HepG2 (cell line): Measurements from ENCODE around the gene SLC9A4. TPM values are rescaled to one million over a fixed set of nuclear protein-coding genes. Genes with fewer than 3 reads are reported as not detected.

Source experiments
- ATAC-seq: fragments of 200-7000 bp; cut with Tn5 transposase; 3 replicates; pipeline ENCODE4 v1.9.1; 2020; ENCODE audit warnings: mild to moderate bottlenecking, moderate library complexity
- BruUV-seq: library from RNA; stranded (reverse); fragments of 400-500 nt; replicated peaks from 2 replicates; lab custom pipeline; 2021; lab: Mats Ljungman, UMichigan
- CTCF ChIA-PET: fragments of 300-600 bp; formaldehyde crosslinking; extraction: SDS; loops from one replicate; lab custom pipeline; 2021; ENCODE audit warnings: low total read pairs, inconsistent platforms, low intra/inter-chr PET ratio; lab: Yijun Ruan, JAX
- POLR2A ChIA-PET: fragments of 350-600 bp; sonication (Branson Sonifier 250); formaldehyde crosslinking; loops from one replicate; lab custom pipeline; 2020; ENCODE audit warnings: antibody characterized with exemption, inconsistent platforms; lab: Yijun Ruan, JAX
- DNase-seq: peaks from one replicate; pipeline ENCODE4 v3.0.0-alpha.2; 2015; ENCODE audit warnings: low spot score
- FAIRE-seq: peaks from 3 replicates; lab custom pipeline; 2011; peaks lifted over from hg19 to GRCh38; lab: Jason Lieb, UNC
- H2AFZ ChIP-seq: one replicate; pipeline ENCODE4 v1.6.1; 2011; ENCODE audit warnings: low read length, inconsistent platforms
- H3K27ac ChIP-seq: fragments of 300-600 bp; 3 replicates; pipeline ENCODE4 v1.8.0; 2011; ENCODE audit warnings: mixed run types, mild to moderate bottlenecking, mixed read lengths, low read length, inconsistent platforms; ENCODE audit not compliant: insufficient read depth; ENCODE audit errors: extremely low read length
- H3K27me3 ChIP-seq, 2 experiments: fragments of 200-600 bp in 1 of 2; 2 replicates in 1 of 2; 3 replicates in 1 of 2; pipeline versions ENCODE4 v1.6.0 to v1.8.0; 2011; ENCODE audit warnings: low read length in 2 of 2, mild to moderate bottlenecking in 2 of 2, moderate library complexity in 2 of 2, inconsistent platforms in 1 of 2; ENCODE audit not compliant: insufficient read depth in 2 of 2, control insufficient read depth in 1 of 2
- H3K36me3 ChIP-seq, 2 experiments: fragments of 200-600 bp in 1 of 2; replicated peaks in 1 of 2; 2 replicates in 1 of 2; 3 replicates in 1 of 2; pipeline versions ENCODE4 v1.5.1 to v1.8.0; 2011; ENCODE audit warnings: low read length in 2 of 2, inconsistent platforms in 1 of 2; ENCODE audit not compliant: insufficient read depth in 2 of 2, control insufficient read depth in 1 of 2
- H3K4me1 ChIP-seq: 2 replicates; pipeline ENCODE4 v1.5.1; 2012; ENCODE audit warnings: low read length, inconsistent platforms; ENCODE audit not compliant: insufficient read depth
- H3K4me2 ChIP-seq: 2 replicates; pipeline ENCODE4 v1.6.0; 2011; ENCODE audit warnings: low read depth, low read length, inconsistent platforms
- H3K4me3 ChIP-seq, 3 experiments: fragments of 200-600 bp in 1 of 3; sonication (generic), shearing (Covaris generic) in 1 of 3; replicated peaks in 1 of 3; 2 replicates each; pipeline ENCODE4 v1.5.1; 2011 to 2016; ENCODE audit warnings: low read length in 3 of 3, inconsistent platforms in 2 of 3, low read depth in 2 of 3, mild to moderate bottlenecking in 2 of 3, control low read depth in 1 of 3, mixed read lengths in 1 of 3; ENCODE audit not compliant: insufficient read depth in 1 of 3
- H3K79me2 ChIP-seq: one replicate; pipeline ENCODE4 v1.6.1; 2011; ENCODE audit warnings: low read length, inconsistent platforms; ENCODE audit not compliant: insufficient read depth
- H3K9ac ChIP-seq: 2 replicates; pipeline ENCODE4 v1.6.0; 2011; ENCODE audit warnings: mild to moderate bottlenecking, low read depth, low read length, inconsistent platforms; ENCODE audit not compliant: insufficient read depth
- H3K9me3 ChIP-seq: 2 replicates; pipeline ENCODE4 v1.5.1; 2012; ENCODE audit warnings: mild to moderate bottlenecking, low read length
- H4K20me1 ChIP-seq: 2 replicates; pipeline ENCODE4 v1.6.0; 2011; ENCODE audit warnings: inconsistent platforms, mild to moderate bottlenecking, low read length, moderate library complexity; ENCODE audit not compliant: insufficient read depth
- CENPT ChIP-seq: sonication (generic); formaldehyde crosslinking; IDR thresholded peaks from 2 replicates; pipeline ENCODE4 v1.8.0; 2022; ENCODE audit warnings: low read depth, mild to moderate bottlenecking, moderate library complexity, missing genetic modification reagents
- GATAD1 ChIP-seq: IDR thresholded peaks from 2 replicates; pipeline ENCODE4 v1.6.1; 2016; ENCODE audit warnings: missing genetic modification reagents, missing compliant biosample characterization
- NFATC3 ChIP-seq: sonication (generic); formaldehyde crosslinking; IDR thresholded peaks from 2 replicates; pipeline ENCODE4 v1.5.1; 2020; ENCODE audit warnings: mild to moderate bottlenecking, missing genetic modification reagents
- PAWR ChIP-seq: sonication (generic); formaldehyde crosslinking; IDR thresholded peaks from 2 replicates; pipeline ENCODE4 v1.4.0; 2020; ENCODE audit warnings: missing genetic modification reagents, mild to moderate bottlenecking, borderline replicate concordance
- RBM39 ChIP-seq: fragments of 200-400 bp; formaldehyde crosslinking; IDR thresholded peaks from one replicate; pipeline ENCODE4 v1.6.1; 2018; ENCODE audit warnings: antibody characterized with exemption, mild to moderate bottlenecking, low read depth, low read length; ENCODE audit not compliant: poor library complexity, severe bottlenecking
- SATB2 ChIP-seq: sonication (generic); formaldehyde crosslinking; IDR thresholded peaks from 2 replicates; pipeline ENCODE4 v1.5.0; 2020; ENCODE audit warnings: missing genetic modification reagents
- SOX13 ChIP-seq, 3 experiments: fragments of 450-650 bp in 1 of 3; sonication (generic) in 1 of 3; formaldehyde crosslinking in 1 of 3; IDR thresholded peaks in 2 of 3; conservative IDR thresholded peaks in 1 of 3; 2 replicates each; pipeline versions ENCODE4 v1.5.0 to v1.6.1; 2016 to 2020; ENCODE audit warnings: antibody characterized with exemption in 1 of 3, mild to moderate bottlenecking in 1 of 3, missing compliant biosample characterization in 1 of 3, missing genetic modification reagents in 1 of 3, moderate library complexity in 1 of 3
- TARDBP ChIP-seq: sonication (generic); formaldehyde crosslinking; IDR thresholded peaks from 2 replicates; pipeline ENCODE4 v1.8.0; 2022; ENCODE audit warnings: mild to moderate bottlenecking, missing genetic modification reagents
- TGIF2 ChIP-seq: IDR thresholded peaks from 2 replicates; pipeline ENCODE4 v1.6.1; 2016; ENCODE audit warnings: control low read depth, missing compliant biosample characterization
- ZNF629 ChIP-seq: sonication (generic); formaldehyde crosslinking; conservative IDR thresholded peaks from 2 replicates; pipeline ENCODE4 v1.5.0; 2020; ENCODE audit warnings: missing genetic modification reagents
- ZNF782 ChIP-seq: sonication (generic); formaldehyde crosslinking; IDR thresholded peaks from 2 replicates; pipeline ENCODE4 v1.4.0; 2020; ENCODE audit warnings: missing genetic modification reagents, mild to moderate bottlenecking, borderline replicate concordance
- WGBS: methylation state at CpG from one replicate; pipeline ENCODE4 v1.1.6; 2017; ENCODE audit warnings: low lambda C conversion rate; 5-methylcytosine and 5-hydroxymethylcytosine counted together
- in situ Hi-C: cut with HindIII; loops from 2 replicates; pipeline ENCODE4 v1.10.0; 2017; ENCODE audit warnings: low pct_unique_long_range_greater_than_20kb; ENCODE audit not compliant: extremely low pct_ligation_motif_present
- intact Hi-C: fragments of 100-400 bp; cut with micrococcal nuclease; formaldehyde crosslinking; loops from one replicate; pipeline ENCODE4 v1.10.0; 2022; ENCODE audit not compliant: unreplicated experiment
- polyA plus RNA-seq, 8 experiments: library from polyadenylated mRNA; depleted of rRNA in 3 of 8; stranded (reverse) in 7 of 8; unstranded in 1 of 8; fragments of >200 nt; fragmentation: Illumina TruSeq in 4 of 8; extraction: Trizol in 4 of 8; gene quantifications; 2 replicates each; pipeline versions ENCODE4 v1.2.1 to v1.2.3, GENCODE V29; 2011 to 2016; ENCODE audit warnings: low read depth in 4 of 8, missing spikeins in 1 of 8, mixed read lengths in 1 of 8; ENCODE audit not compliant: insufficient read depth in 1 of 8
- total RNA-seq, 5 experiments: library from RNA; depleted of rRNA; stranded (reverse); fragments of >200 nt; fragmentation: Illumina TruSeq; extraction: Trizol; gene quantifications; 2 replicates each; pipeline ENCODE4 v1.2.3, GENCODE V29; 2016; ENCODE audit warnings: low read depth in 1 of 5
- TF ChIP-seq, protein P1 (sequence below): sonication (generic); formaldehyde crosslinking; IDR thresholded peaks from 2 replicates; pipeline ENCODE4 v1.8.0; 2022; ENCODE audit warnings: mild to moderate bottlenecking, missing genetic modification reagents, moderate library complexity
- TF ChIP-seq, protein P2 (sequence below): sonication (generic); formaldehyde crosslinking; IDR thresholded peaks from 2 replicates; pipeline ENCODE4 v1.4.0; 2020; ENCODE audit warnings: low read depth, mild to moderate bottlenecking, missing genetic modification reagents
- TF ChIP-seq, protein P3 (sequence below): sonication (generic); formaldehyde crosslinking; IDR thresholded peaks from 2 replicates; pipeline ENCODE4 v1.8.1; 2023; ENCODE audit warnings: mild to moderate bottlenecking, missing genetic modification reagents
- TF ChIP-seq, protein P4 (sequence below): sonication (generic); formaldehyde crosslinking; IDR thresholded peaks from 2 replicates; pipeline ENCODE4 v1.4.0; 2020; ENCODE audit warnings: mild to moderate bottlenecking, low read depth, missing genetic modification reagents
- TF ChIP-seq, protein P5 (sequence below): sonication (generic); formaldehyde crosslinking; IDR thresholded peaks from 2 replicates; pipeline ENCODE4 v1.5.0; 2020; ENCODE audit warnings: missing genetic modification reagents, mild to moderate bottlenecking, borderline replicate concordance
- TF ChIP-seq, protein P6 (sequence below): sonication (generic); formaldehyde crosslinking; IDR thresholded peaks from 2 replicates; pipeline ENCODE4 v1.5.1; 2020; ENCODE audit warnings: missing genetic modification reagents, mild to moderate bottlenecking, borderline replicate concordance

SLC9A4 gene
- total and polyA plus RNA-seq, 2 of the 13 experiments (the other 11 are each of a cell fraction or from before 2014, with no cell fraction given) = not detected

DNA sequence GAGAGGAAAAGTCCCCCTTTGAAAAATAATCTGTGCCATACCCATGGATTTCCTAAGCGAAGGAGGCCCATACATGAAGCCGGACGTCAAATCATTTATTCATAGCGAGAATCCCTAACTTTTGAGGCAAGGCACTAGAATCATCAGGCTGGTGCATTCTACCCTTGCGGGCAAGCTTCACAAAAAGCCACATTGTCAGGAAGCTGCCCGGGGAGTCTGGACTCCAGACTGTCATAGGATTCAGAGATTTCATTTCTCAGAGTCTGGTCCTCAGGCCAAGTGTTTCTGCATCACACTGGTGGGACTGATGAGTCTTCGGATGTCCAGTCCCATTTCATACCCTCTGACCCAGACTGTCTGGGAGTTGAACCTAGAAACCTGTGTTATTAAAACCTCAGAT, 8.9 kb downstream of the SLC9A4 start:
- no peak overlapping the region for H3K4me3 ChIP-seq
- H3K79me2 ChIP-seq = no peaks in the 10 kb centered on the region
- in situ Hi-C loops = no loop called here
- peaks cover 0 to 8% of the 10 kb centered on the region in 2 experiments; a peak in 1 of 5 replicates for H3K27me3 ChIP-seq
- ATAC-seq = no peak
- H3K4me2 ChIP-seq = no peak overlapping the region
- H3K27ac ChIP-seq = no peak overlapping the region
- ChIA-PET POLR2A (no interaction called here), CTCF (no interaction called here)
- H3K36me3 ChIP-seq = no peaks in the 10 kb centered on the region
- H4K20me1 ChIP-seq = no peaks in the 10 kb centered on the region
- no peak for DNase-seq
- WGBS = 35% methylated on average over 7 of the region's 7 CpGs
- no peaks in the 10 kb centered on the region for H3K9me3 ChIP-seq
- H3K4me1 ChIP-seq = no peaks in the 10 kb centered on the region
- no peak overlapping the region for H3K9ac ChIP-seq
- no peak overlapping the region for H2AFZ ChIP-seq
- no TSS peak for BruUV-seq
- intact Hi-C loops = no loop called here
- no peak for FAIRE-seq
- TF ChIP-seq, protein P1, sequence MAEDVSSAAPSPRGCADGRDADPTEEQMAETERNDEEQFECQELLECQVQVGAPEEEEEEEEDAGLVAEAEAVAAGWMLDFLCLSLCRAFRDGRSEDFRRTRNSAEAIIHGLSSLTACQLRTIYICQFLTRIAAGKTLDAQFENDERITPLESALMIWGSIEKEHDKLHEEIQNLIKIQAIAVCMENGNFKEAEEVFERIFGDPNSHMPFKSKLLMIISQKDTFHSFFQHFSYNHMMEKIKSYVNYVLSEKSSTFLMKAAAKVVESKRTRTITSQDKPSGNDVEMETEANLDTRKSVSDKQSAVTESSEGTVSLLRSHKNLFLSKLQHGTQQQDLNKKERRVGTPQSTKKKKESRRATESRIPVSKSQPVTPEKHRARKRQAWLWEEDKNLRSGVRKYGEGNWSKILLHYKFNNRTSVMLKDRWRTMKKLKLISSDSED (CRISPR knock-in tag) = no peak
- TF ChIP-seq ZNF629 (CRISPR knock-in tag) (no peak), TGIF2 (CRISPR knock-in tag) (no peak), TARDBP (CRISPR knock-in tag) (no peak), RBM39 (no peak), CENPT (CRISPR knock-in tag) (no peak), SOX13 (IDR thresholded peaks at IDR 0.05) (no peak), SOX13 (CRISPR knock-in tag; conservative IDR thresholded peaks at IDR 0.05 in 1 of 2, IDR thresholded peaks at IDR 0.05 in 1 of 2) (no peak), GATAD1 (CRISPR knock-in tag) (no peak), PAWR (CRISPR knock-in tag) (no peak), SATB2 (CRISPR knock-in tag) (no peak), NFATC3 (CRISPR knock-in tag) (no peak), ZNF782 (CRISPR knock-in tag) (no peak)
- TF ChIP-seq, protein P2, sequence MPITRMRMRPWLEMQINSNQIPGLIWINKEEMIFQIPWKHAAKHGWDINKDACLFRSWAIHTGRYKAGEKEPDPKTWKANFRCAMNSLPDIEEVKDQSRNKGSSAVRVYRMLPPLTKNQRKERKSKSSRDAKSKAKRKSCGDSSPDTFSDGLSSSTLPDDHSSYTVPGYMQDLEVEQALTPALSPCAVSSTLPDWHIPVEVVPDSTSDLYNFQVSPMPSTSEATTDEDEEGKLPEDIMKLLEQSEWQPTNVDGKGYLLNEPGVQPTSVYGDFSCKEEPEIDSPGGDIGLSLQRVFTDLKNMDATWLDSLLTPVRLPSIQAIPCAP (CRISPR knock-in tag) = no peak
- TF ChIP-seq, protein P3, sequence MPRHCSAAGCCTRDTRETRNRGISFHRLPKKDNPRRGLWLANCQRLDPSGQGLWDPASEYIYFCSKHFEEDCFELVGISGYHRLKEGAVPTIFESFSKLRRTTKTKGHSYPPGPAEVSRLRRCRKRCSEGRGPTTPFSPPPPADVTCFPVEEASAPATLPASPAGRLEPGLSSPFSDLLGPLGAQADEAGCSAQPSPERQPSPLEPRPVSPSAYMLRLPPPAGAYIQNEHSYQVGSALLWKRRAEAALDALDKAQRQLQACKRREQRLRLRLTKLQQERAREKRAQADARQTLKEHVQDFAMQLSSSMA = no peak
- TF ChIP-seq, protein P4, sequence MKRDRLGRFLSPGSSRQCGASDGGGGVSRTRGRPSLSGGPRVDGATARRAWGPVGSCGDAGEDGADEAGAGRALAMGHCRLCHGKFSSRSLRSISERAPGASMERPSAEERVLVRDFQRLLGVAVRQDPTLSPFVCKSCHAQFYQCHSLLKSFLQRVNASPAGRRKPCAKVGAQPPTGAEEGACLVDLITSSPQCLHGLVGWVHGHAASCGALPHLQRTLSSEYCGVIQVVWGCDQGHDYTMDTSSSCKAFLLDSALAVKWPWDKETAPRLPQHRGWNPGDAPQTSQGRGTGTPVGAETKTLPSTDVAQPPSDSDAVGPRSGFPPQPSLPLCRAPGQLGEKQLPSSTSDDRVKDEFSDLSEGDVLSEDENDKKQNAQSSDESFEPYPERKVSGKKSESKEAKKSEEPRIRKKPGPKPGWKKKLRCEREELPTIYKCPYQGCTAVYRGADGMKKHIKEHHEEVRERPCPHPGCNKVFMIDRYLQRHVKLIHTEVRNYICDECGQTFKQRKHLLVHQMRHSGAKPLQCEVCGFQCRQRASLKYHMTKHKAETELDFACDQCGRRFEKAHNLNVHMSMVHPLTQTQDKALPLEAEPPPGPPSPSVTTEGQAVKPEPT = no peak
- TF ChIP-seq, protein P5, sequence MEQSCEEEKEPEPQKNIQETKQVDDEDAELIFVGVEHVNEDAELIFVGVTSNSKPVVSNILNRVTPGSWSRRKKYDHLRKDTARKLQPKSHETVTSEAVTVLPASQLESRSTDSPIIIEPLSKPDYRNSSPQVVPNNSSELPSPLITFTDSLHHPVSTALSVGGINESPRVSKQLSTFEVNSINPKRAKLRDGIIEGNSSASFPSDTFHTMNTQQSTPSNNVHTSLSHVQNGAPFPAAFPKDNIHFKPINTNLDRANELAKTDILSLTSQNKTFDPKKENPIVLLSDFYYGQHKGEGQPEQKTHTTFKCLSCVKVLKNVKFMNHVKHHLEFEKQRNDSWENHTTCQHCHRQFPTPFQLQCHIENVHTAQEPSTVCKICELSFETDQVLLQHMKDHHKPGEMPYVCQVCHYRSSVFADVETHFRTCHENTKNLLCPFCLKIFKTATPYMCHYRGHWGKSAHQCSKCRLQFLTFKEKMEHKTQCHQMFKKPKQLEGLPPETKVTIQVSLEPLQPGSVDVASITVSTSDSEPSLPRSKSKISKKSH = no peak
- TF ChIP-seq, protein P6, sequence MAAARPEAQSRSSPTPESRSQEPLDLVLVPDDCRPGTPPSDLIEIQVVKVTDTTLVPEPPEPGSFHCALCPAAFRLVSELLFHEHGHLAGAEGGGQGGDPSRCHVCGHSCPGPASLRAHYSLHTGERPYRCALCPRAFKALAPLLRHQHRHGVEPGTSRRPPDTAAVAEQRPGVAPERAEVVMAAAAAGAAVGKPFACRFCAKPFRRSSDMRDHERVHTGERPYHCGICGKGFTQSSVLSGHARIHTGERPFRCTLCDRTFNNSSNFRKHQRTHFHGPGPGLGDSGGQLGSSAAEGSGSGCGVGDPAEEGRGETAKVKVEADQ (CRISPR knock-in tag) = no peak
